Measurements from ENCODE around the gene PLCB3. TPM values are rescaled to one million over a fixed set of nuclear protein-coding genes. Genes with fewer than 3 reads are reported as not detected.

Gene PLCB3
- total and polyA plus RNA-seq, 2 experiments from 2014 or later = 19.0 to 23.5 TPM

DNA sequence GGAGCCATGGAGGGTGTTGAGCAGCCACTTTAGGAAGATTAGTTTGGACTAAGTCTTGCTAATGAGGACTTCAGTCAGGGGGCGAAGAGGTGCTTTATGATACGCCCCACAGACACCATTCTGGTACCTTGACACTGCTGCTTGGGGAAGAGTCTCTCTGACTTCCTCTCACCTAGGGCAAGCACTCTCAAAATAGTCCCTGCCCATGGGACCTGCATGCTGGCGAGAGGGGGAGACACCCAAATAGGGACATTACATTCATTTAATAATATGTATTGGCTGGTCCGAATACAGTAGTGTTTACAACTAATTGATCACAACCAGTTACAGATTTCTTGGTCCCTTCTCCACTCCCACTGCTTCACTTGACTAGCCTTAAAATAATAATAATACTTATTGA, 44.4 kb downstream of the PLCB3 start:
- 86% methylated on average over 4 of the region's 4 CpGs for WGBS (ENCODE audit: low lambda C conversion rate, missing lambda C conversion rate)
- H3K27ac ChIP-seq = no peak overlapping the region
- no peaks in the 10 kb centered on the region for H3K9me2 ChIP-seq (replicated peaks; ENCODE audit: insufficient read depth)
- peaks cover 23% of the 10 kb centered on the region for H3K4me1 ChIP-seq (ENCODE audit: insufficient read depth)
- no peaks in the 10 kb centered on the region for H3K9me3 ChIP-seq (ENCODE audit: low read depth)
- H3K27me3 ChIP-seq = peaks cover 98% of the 10 kb centered on the region
- H2AFZ ChIP-seq = no peak overlapping the region
- H3K4me3 ChIP-seq = no peak overlapping the region
- no peak for DNase-seq (ENCODE audit: low spot score)
- no peaks in the 10 kb centered on the region for H3K36me3 ChIP-seq (replicated peaks; ENCODE audit: insufficient read depth, low read depth)
- no peaks in the 10 kb centered on the region for H4K20me1 ChIP-seq (ENCODE audit: insufficient read depth, poor library complexity, severe bottlenecking)
- no peak for TF ChIP-seq EZH2 (IDR thresholded peaks at IDR 0.05; ENCODE audit: borderline replicate concordance)
- TF ChIP-seq, protein P1, sequence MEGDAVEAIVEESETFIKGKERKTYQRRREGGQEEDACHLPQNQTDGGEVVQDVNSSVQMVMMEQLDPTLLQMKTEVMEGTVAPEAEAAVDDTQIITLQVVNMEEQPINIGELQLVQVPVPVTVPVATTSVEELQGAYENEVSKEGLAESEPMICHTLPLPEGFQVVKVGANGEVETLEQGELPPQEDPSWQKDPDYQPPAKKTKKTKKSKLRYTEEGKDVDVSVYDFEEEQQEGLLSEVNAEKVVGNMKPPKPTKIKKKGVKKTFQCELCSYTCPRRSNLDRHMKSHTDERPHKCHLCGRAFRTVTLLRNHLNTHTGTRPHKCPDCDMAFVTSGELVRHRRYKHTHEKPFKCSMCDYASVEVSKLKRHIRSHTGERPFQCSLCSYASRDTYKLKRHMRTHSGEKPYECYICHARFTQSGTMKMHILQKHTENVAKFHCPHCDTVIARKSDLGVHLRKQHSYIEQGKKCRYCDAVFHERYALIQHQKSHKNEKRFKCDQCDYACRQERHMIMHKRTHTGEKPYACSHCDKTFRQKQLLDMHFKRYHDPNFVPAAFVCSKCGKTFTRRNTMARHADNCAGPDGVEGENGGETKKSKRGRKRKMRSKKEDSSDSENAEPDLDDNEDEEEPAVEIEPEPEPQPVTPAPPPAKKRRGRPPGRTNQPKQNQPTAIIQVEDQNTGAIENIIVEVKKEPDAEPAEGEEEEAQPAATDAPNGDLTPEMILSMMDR (IDR thresholded peaks at IDR 0.05; ENCODE audit: poor library complexity) = no peak
- no peak for TF ChIP-seq EZH2phosphoT487 (IDR thresholded peaks at IDR 0.05; ENCODE audit: low read depth, severe bottlenecking, unreplicated experiment)
- H3K4me2 ChIP-seq = no peak overlapping the region
- no peaks in the 10 kb centered on the region for H3K79me2 ChIP-seq

DNA sequence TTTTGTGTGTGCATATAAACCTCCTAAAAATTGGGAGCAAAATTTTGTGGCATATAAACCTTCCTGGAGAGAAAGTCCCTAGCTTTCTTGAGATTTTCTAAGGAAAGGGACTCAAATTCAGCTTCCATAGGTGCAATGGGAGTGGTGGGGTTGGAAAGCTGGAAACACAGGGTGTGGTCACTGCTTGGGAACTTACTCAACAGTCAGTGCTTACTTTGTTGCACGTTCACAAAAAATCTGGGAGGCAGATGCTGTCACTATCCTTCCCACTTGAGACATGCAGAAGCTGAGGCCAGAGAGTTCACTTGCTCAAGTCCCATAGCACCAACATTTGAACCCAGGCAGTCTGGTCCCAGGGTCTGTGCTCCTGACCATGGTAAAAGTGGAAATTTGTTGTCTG, 44.9 kb downstream of the PLCB3 start:
- no peaks in the 10 kb centered on the region for H3K36me3 ChIP-seq (replicated peaks; ENCODE audit: insufficient read depth, low read depth)
- H4K20me1 ChIP-seq (ENCODE audit: insufficient read depth, poor library complexity, severe bottlenecking) = no peaks in the 10 kb centered on the region
- peaks cover 24% of the 10 kb centered on the region for H3K4me1 ChIP-seq (ENCODE audit: insufficient read depth)
- TF ChIP-seq, protein P1 (IDR thresholded peaks at IDR 0.05; ENCODE audit: poor library complexity) = no peak
- DNase-seq (ENCODE audit: low spot score) = no peak
- peaks cover 94% of the 10 kb centered on the region for H3K27me3 ChIP-seq
- H3K4me2 ChIP-seq = no peak overlapping the region
- no peaks in the 10 kb centered on the region for H3K79me2 ChIP-seq
- 7% methylated on average over 1 of the region's 1 CpG for WGBS (ENCODE audit: low lambda C conversion rate, missing lambda C conversion rate)
- no peak overlapping the region for H3K4me3 ChIP-seq
- H2AFZ ChIP-seq = no peak overlapping the region
- no peaks in the 10 kb centered on the region for H3K9me2 ChIP-seq (replicated peaks; ENCODE audit: insufficient read depth)
- H3K27ac ChIP-seq = no peak overlapping the region
- no peaks in the 10 kb centered on the region for H3K9me3 ChIP-seq (ENCODE audit: low read depth)

DNA sequence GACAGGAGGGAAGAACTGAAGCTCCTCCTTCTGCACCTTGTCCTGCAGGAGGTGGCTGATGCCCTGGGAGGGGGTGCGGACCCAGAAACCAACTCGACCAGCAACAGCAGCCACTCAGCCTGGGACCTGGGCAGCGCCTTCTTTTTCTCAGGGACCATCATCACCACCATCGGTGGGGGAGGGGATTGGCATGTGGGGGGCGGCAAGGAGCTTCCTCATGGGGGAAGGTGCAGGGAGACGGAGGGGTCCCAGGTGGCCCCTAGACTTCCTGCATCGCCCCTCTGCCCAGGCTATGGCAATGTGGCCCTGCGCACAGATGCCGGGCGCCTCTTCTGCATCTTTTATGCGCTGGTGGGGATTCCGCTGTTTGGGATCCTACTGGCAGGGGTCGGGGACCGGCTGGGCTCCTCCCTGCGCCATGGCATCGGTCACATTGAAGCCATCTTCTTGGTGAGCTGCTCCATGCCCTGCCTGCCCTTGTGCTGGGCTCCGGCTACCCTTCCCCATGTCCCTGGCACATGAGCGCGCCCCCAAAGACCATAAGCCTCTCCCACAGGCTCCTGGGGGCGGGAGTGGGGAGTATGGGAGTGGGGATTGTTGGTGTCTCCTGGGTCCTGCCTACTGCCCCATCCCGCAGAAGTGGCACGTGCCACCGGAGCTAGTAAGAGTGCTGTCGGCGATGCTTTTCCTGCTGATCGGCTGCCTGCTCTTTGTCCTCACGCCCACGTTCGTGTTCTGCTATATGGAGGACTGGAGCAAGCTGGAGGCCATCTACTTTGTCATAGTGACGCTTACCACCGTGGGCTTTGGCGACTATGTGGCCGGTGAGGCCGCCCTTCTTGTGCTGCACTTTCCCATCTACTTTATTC, 45.7 kb downstream of the PLCB3 start:
- peaks cover 86% of the 10 kb centered on the region for H3K27me3 ChIP-seq
- DNase-seq (ENCODE audit: low spot score) = peak; percentile 7

More for the DNA sequence above, 45.7 kb downstream of the PLCB3 start:
- Histone ChIP-seq H2AFZ (no peak overlapping the region), H3K4me1 (ENCODE audit: insufficient read depth) (peaks cover 23% of the 10 kb centered on the region), H3K36me3 (replicated peaks; ENCODE audit: insufficient read depth, low read depth) (no peaks in the 10 kb centered on the region), H3K27ac (no peak overlapping the region), H3K9me3 (ENCODE audit: low read depth) (no peaks in the 10 kb centered on the region), H3K79me2 (no peaks in the 10 kb centered on the region), H3K4me3 (no peak overlapping the region), H3K9me2 (replicated peaks; ENCODE audit: insufficient read depth) (no peaks in the 10 kb centered on the region), H3K4me2 (no peak overlapping the region), H4K20me1 (ENCODE audit: insufficient read depth, poor library complexity, severe bottlenecking) (no peaks in the 10 kb centered on the region)
- TF ChIP-seq, protein P1 (IDR thresholded peaks at IDR 0.05; ENCODE audit: poor library complexity) = no peak
- TF ChIP-seq EZH2phosphoT487 (IDR thresholded peaks at IDR 0.05; ENCODE audit: low read depth, severe bottlenecking, unreplicated experiment) (no peak), EZH2 (IDR thresholded peaks at IDR 0.05; ENCODE audit: borderline replicate concordance) (peak; percentile 10)
- WGBS (ENCODE audit: low lambda C conversion rate, missing lambda C conversion rate) = 33% methylated on average over 34 of the region's 34 CpGs

All from hepatocyte (in vitro differentiated cells).